ENCODE results near the gene GPC4.
"Not testable (repeated sequence)": the region's sequence is repeated elsewhere in the genome, so short reads cannot be mapped to it uniquely, and the experiment has no call there.

Gene GPC4

DNA sequence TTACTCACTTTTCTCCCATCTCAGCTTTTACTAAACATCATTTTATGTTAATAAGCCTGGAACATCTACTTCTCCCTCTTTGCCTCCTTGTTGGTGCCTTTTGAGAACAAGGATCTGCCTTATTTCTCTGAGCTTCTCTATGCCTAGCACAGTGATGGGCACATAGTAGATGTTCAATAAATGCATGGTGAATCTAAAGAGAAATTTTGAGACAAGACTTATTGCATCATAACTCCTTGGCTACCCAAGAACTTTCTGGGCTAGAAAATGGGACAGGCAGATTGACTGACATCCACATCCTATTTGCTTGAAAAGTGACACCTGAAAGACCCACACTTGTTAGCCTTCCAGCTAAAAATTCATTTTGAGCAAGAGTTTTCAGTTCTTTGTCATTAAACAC, 109.9 kb downstream of the GPC4 start:
- no peak for DNase-seq (ENCODE audit: low read depth)

DNA sequence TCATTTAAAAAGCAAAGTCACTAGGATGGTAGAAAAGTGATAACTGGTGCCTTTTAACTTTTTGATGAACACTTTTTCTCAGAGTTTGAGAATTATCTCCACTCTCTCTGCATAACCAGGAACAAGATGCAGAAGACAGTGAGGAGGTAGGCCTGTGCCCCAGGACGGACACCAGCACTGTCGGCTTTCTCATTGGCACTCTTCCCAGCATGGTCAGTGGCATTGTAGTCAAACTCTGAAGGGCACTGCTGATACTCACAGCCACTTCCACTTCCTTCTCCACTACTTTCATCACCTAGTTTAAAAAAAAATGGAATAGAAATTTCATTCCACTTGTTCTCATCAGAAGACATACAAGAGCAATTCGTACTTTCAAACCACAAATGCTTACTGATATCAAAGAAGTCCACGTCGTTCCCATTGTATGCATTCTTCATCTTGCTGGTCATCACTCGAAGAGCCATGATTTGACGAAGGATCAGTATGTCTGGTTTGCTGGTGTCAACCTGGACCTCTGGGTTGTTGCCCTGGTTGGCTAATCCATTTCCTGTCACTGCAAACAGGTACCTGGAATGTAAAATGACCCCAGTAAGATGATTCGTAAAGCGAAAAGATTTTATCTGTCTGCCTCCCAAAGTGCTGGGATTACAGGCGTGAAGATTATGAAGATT, 112.4 kb downstream of the GPC4 start:
- no peak for DNase-seq (ENCODE audit: low read depth)

GRCh38 chrX:133300591-133300990, 114.7 kb downstream of the GPC4 start:
- no peak for DNase-seq (ENCODE audit: low read depth)

DNA sequence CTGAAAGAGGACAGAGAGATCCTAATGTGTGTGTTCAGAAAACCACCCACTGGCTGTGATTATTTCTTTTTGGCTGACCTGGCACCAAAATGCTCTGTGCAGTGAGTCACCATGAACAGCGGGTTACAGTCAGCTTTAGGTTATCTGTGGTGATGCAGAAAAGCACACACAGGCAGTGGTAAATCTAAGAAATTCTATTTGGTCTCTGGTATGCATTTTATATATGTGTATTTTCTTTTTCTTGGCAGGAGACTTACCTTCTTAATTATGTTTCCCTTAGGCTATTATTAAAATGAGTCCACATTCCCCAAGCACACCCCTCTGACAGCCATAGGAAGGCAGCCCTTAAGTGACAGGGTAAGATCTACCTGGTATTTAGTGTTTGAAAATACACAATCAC, 118.0 kb downstream of the GPC4 start:
- DNase-seq (ENCODE audit: low read depth), result no peak

GRCh38 chrX:133294126-133294525, 121.2 kb downstream of the GPC4 start:
- DNase-seq (ENCODE audit: low read depth), result no peak

- no peak for DNase-seq (ENCODE audit: low read depth)
These were observed 125.2 kb downstream of the GPC4 start for GRCh38 chrX:133290076-133290475.

DNA sequence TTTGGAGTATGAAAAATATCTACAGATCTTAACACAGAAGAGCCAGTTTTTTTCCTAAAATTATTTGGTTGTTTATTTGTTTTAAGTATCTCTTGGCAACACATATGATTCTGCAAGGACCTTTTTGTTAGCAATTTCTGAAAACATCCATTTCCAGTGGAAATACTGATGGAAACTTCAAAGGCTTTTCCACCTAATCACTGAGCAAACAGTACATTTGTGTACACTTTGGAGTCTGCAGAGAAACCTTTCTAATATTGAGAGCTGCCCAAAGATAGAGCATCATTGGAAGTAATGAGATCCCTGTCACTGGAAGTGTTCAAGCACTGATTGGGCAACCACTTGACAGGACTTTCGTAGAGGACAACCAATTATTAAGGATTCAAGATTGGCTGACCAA, 127.4 kb downstream of the GPC4 start:
- no peak for DNase-seq (ENCODE audit: low read depth)

DNA sequence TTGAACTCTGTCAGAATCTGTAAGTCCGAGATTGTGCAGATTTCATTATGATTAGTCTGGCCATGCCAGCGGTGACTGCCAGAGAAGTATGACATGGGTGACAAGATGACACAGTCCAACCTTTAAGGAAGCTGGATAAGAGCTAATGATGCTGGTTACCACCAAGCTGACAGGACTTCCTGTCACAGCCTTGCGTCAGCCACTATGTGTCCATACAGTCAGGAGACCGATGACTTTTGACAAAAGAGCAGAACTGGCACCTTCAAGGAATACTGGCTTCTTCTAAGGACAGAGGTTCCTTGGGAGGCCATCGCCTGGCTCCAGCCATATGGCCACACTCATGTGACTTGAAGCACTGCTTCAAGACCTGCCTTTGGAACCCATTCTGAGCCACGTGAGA, 129.9 kb downstream of the GPC4 start:
- DNase-seq (ENCODE audit: low read depth), result no peak

- DNase-seq (ENCODE audit: low read depth), result not testable (repeated sequence)
These were observed 136.1 kb downstream of the GPC4 start for GRCh38 chrX:133279112-133279730.

- DNase-seq (ENCODE audit: low read depth), result no peak
These were observed 142.1 kb downstream of the GPC4 start for GRCh38 chrX:133273180-133273579.

DNA sequence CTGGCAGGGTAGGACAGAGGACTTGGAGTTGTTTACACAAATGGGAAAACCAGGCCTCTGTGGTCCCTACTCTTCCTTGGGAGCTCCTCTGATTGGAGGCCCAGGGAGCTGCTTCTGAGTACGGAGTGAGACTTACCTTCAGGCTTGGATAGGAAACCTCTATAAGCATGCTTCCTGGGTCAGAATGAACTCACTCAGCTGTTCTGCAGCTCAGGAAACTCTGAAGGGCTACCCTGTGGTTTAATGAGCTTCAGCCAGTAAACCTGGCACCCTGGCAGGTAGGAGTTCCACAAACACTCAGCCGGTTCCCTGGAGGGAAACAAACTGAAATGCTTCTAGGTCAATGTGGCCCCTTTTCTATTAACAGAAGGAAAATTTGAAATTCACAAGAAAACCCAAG, 146.1 kb downstream of the GPC4 start:
- DNase-seq (ENCODE audit: low read depth), result no peak

DNA sequence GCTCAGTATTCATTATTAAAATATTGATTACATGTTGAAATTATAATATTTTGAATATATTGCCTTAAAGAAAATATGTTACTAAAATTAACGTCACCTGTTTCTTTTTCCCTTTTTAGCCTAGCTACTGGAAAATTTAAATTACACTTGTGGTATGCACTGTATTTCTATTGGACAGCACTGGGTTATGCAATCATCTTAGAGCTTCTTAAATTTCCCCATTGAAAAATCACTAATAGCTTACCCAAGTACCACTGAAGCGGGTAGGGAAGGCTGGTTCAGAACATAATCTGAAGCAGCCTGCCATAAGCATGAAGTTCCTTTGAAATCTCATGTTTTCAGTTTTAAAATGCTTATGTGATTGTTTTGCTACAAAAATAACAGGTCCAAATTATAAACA, 147.7 kb downstream of the GPC4 start:
- no peak for DNase-seq (ENCODE audit: low read depth)

DNA sequence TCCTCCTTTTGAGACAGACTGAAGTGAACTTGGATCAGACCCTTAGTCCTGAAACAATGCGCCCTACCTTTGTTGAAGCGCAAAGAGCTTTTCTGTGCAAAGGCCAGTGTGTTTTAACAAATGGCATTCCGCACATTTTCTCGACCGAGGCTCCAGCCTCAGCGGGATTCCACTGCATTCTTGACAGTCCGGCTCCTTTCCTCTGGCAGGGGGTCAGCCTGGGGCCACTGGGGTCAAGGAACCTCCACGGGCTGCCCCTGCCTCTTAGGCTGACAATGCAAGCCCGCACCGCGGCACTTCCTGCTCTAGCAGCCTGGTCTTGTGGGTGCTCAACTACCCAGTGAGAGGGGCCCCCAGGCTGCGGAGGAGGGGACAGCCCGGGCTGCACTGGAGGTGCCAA, 150.0 kb downstream of the GPC4 start:
- DNase-seq (ENCODE audit: low read depth), result no peak

DNA sequence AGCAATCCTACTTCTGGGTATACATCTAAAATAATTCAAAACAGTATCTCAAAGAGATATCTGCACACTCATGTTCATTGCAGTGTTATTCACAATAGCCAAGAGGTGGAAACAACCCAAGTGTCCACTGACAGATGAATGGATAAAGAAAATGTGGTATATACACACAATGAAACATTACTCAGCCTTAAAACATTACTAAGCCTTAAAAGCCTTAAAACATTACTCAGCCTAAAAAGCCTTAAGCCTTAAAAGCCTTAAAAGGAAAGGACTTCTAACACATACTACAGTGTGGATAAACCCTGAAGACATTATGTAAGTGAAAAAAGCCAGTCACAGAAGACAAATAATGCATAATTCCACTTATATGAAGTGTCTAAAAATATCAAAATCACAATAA, 156.8 kb downstream of the GPC4 start:
- no peak for DNase-seq (ENCODE audit: low read depth)

DNA sequence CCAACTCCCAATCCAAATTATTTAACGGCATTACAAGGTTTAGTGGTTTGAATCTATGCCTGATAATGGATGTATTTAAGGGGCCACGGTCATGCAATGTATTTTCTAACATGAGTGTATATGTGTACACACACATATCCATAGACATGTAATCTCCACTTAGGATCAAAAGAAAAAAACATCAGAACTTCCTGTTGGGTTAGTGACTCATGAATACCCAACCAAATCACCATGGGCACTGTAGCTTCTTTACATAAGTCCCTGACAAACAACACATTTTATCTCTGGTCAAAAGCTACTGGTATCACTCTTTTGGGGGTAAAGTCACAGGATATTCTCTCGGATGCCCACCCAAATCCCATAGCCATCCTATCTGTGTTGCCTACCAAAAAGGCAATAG, 160.6 kb downstream of the GPC4 start:
- DNase-seq (ENCODE audit: low read depth), result no peak

DNA sequence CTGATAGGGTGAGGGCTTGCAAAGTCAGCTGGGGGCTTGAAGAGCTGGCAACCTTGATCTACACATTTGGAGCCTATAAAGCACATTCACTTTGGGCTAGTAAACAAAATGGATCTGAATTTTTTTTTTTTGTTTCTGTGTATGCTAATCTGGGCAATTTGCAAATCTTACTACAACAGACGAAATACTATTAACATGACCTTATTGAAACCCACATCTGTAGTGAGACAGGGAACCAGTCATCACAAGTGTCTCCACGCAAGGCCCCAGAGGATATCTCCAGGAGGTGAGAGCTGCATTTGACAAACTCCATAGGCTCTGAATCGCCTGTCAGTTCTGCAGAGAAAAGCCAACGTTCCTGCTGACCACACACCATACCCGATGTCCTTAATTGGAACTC, 164.1 kb downstream of the GPC4 start:
- no peak for DNase-seq (ENCODE audit: low read depth)

DNA sequence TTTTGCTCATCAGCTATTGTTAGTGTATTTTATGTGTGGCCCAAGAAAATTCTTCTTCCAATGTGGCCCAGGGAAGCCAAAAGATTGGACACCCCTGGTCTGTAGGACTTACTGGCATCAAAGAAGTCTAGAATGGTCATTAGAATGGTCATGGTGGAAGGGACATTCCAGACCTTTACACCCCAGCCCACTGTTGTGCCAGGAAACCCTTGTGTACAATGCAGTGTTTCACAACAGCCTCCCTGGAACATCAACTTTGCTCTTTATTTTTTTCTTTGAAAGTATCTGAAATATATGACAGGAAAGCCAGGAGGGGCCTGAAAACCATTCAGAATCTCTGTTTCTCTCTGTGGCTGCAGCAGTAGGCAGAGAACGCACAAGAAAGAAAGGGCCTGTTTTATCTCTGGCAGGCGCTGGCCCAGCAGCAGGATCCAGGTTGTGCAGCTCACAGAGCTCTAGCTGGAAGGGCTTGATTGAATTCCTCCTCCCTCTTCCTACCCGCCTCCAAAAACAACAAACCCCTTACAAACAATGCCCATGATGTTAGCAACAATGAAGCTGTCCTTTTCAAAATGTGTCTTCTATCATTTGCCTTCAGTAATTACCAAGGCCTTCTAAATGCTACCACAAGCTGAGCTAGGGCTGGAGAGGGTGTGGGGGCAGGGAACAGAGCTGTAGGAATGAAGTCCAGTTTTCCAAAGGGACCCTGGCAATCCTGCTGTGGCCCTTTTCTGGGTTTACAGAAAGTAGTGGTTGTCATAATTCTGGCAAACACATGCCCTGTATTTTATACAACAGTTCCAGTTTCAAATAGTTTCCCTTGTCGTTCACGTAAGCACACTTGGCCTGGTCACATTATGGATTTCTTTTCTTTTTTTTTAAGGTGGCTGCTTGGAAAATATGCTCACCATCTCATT, 164.8 kb downstream of the GPC4 start:
- no peak for DNase-seq (ENCODE audit: low read depth)

All from HS-27A (cell line).